ENCODE measurements around the gene TDRD9. TPM values are rescaled to one million over a fixed set of nuclear protein-coding genes. Genes with fewer than 3 reads are reported as not detected.

The TDRD9 gene
- total RNA-seq, 2 donors from 2014 or later = 12.0 TPM; not detected in 1

DNA sequence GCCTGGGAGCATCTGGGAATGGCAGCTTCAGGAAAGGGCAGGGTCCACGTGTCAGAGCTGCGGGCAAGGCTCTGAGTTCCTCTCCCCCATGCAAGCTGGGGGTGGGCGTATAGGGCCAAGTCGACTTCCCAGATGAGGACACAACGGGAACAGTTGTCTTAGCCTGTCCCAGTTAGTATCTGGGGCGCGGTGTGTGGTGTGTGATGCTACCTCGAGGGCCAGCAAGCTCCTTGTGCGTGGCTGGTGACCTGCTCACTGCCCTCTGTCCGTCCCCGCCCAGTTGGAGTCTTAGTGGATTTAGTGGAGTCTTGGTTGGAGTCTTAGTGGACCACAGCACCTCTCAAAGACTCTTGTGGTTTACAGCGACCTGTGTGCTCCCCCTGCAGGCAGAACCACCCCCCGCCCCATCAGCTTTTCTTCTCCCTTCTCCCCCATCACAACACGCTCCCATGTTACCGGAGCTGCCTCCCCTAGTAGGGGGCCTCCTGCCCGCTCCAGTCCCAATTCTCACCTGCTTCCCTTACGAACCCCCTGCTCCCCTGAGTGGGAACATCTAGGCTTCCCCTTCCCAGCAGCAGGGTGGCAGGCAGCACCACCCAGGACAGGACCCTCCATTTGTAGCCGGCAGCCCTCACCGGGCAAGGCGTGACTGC, 165.9 kb downstream of the TDRD9 start:
- DNase-seq (ENCODE audit: low spot score) = no peak
- TF ChIP-seq CTCF (IDR thresholded peaks at IDR 0.05) = no peak
- no peaks in the 10 kb centered on the region for H3K9me3 ChIP-seq
- H3K4me1 ChIP-seq (ENCODE audit: control insufficient read depth in 1 of 2, low read depth in 2 of 2) = no peaks in the 10 kb centered on the region
- H3K36me3 ChIP-seq = no peaks in the 10 kb centered on the region
- no peak for ATAC-seq (ENCODE audit: insufficient number of reproducible peaks, low FRiP score, low read depth)
- no peak overlapping the region for H3K4me3 ChIP-seq
- no peaks in the 10 kb centered on the region for H3K27me3 ChIP-seq (replicated peaks; ENCODE audit: insufficient read depth)
- H3K27ac ChIP-seq = no peak overlapping the region

DNA sequence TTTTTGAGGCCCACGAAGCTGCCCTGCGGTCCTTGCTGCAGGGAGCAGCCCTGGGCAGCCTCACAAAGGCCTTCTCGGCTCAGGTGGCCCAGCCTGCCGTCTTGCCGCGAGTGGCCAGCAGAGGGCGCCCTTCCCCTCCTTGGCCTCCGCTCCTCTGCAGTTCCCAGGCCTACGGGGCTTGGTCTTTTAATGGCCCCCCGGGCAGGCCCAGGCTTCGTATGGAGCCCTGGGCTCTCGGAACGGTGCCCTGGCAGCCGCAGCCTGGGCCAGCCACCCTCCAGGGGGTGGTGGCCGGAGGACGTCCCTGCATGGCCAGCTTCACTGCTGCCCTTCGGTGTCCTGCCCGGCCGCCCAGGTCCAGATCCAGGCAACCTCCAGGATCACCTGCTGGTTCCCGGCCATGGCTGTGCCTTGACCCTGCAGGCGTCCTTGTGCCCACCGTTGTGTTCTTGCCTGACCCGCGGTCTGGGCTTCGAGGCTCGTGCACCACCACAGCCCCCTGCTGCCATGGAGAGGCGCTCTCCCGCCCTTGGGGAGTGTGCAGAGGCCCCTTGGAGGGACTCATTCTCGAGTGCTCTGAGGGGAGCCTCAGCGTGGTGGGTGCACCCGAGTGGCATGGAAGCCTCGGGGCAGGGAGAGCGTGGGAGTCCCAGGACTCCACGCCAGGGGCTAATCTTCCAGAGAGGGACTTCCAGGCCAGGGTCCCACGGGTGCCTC, 166.6 kb downstream of the TDRD9 start:
- no peak overlapping the region for H3K27ac ChIP-seq
- no peak overlapping the region for H3K4me3 ChIP-seq
- H3K9me3 ChIP-seq = no peaks in the 10 kb centered on the region
- ATAC-seq (ENCODE audit: insufficient number of reproducible peaks, low FRiP score, low read depth) (no peak), DNase-seq (ENCODE audit: low spot score) (no peak)
- H3K4me1 ChIP-seq (ENCODE audit: control insufficient read depth in 1 of 2, low read depth in 2 of 2) = no peaks in the 10 kb centered on the region
- H3K36me3 ChIP-seq = no peaks in the 10 kb centered on the region
- peak; percentile 74 for TF ChIP-seq CTCF (IDR thresholded peaks at IDR 0.05)
- H3K27me3 ChIP-seq (replicated peaks; ENCODE audit: insufficient read depth) = no peaks in the 10 kb centered on the region

DNA sequence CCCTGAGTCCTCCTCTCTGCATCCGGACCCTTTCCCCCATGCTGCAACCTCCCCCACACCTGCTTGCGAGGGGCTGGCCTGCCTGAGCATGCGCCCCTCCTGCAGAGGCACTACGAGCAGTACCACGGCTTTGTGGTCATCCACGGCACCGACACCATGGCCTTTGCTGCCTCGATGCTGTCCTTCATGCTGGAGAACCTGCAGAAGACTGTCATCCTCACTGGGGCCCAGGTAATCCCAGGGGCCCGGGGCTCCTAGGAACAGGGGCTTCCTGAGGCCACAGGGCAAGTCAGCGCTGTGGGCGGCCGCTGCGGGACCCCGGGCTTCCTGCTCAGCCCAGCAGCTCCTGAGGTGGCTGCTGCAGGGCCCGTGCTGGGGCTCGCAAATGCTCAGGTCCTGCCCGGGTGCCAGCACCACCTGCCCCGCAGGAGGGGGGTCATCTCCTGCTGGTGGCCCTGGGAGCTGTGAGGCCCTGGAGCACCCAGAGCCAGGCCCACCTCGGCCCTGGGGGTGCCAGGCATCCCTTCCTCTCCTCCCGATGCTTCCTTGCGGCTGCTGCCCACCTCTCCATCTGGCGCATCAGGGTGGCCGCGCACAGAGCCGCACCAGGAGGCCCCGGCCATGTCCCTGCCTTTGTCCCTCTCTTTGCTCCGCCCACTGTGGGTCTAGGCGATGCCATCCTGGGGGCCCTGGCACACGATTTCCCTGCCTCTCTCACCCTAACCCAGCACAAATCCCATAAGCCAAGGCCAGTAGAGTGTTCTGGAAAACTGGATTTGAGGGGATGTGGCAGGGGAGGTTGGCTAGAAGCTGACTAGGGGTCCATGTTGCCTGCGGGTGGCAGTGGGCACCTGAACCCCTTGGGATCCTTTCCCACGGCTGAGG, 167.4 kb downstream of the TDRD9 start:
- no peak for ATAC-seq (ENCODE audit: insufficient number of reproducible peaks, low FRiP score, low read depth)
- TF ChIP-seq CTCF (IDR thresholded peaks at IDR 0.05) = no peak
- H3K4me1 ChIP-seq (ENCODE audit: control insufficient read depth in 1 of 2, low read depth in 2 of 2) = no peaks in the 10 kb centered on the region
- H3K36me3 ChIP-seq = no peaks in the 10 kb centered on the region
- H3K27me3 ChIP-seq (replicated peaks; ENCODE audit: insufficient read depth) = no peaks in the 10 kb centered on the region
- DNase-seq (ENCODE audit: low spot score) = no peak
- no peak overlapping the region for H3K27ac ChIP-seq
- no peaks in the 10 kb centered on the region for H3K9me3 ChIP-seq
- no peak overlapping the region for H3K4me3 ChIP-seq

- H3K36me3 ChIP-seq = no peaks in the 10 kb centered on the region
Measured at GRCh38 chr14:104096318-104096717, 168.1 kb downstream of the TDRD9 start.

More at GRCh38 chr14:104096318-104096717, 168.1 kb downstream of the TDRD9 start:
- ATAC-seq (ENCODE audit: insufficient number of reproducible peaks, low FRiP score, low read depth) (no peak), DNase-seq (ENCODE audit: low spot score) (no peak)
- H3K4me3 ChIP-seq = no peak overlapping the region
- H3K9me3 ChIP-seq = no peaks in the 10 kb centered on the region
- H3K27ac ChIP-seq = no peak overlapping the region
- TF ChIP-seq CTCF (IDR thresholded peaks at IDR 0.05) = no peak
- no peaks in the 10 kb centered on the region for H3K4me1 ChIP-seq (ENCODE audit: control insufficient read depth in 1 of 2, low read depth in 2 of 2)
- H3K27me3 ChIP-seq (replicated peaks; ENCODE audit: insufficient read depth) = no peaks in the 10 kb centered on the region
